Measurements from ENCODE around the gene CBX8.

- TF ChIP-seq POLR2A (IDR thresholded peaks at IDR 0.05) (no peak), POLR2AphosphoS5 (IDR thresholded peaks at IDR 0.05) (no peak), EP300 (IDR thresholded peaks at IDR 0.05) (no peak)
- TF ChIP-seq, protein P1, sequence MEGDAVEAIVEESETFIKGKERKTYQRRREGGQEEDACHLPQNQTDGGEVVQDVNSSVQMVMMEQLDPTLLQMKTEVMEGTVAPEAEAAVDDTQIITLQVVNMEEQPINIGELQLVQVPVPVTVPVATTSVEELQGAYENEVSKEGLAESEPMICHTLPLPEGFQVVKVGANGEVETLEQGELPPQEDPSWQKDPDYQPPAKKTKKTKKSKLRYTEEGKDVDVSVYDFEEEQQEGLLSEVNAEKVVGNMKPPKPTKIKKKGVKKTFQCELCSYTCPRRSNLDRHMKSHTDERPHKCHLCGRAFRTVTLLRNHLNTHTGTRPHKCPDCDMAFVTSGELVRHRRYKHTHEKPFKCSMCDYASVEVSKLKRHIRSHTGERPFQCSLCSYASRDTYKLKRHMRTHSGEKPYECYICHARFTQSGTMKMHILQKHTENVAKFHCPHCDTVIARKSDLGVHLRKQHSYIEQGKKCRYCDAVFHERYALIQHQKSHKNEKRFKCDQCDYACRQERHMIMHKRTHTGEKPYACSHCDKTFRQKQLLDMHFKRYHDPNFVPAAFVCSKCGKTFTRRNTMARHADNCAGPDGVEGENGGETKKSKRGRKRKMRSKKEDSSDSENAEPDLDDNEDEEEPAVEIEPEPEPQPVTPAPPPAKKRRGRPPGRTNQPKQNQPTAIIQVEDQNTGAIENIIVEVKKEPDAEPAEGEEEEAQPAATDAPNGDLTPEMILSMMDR (IDR thresholded peaks at IDR 0.05), result no peak
These were observed 46.0 kb upstream of the CBX8 start for GRCh38 chr17:79842656-79843473.
